ENCODE results near the gene FUOM.

Gene FUOM

GRCh38 chr10:133357285-133358161, at the start of gene FUOM:
Gene FUOM, minus strand, starts transcription at chr10:133358019. Its CDS starts 12 bp downstream, at chr10:133358007.
- DNase-seq = peak; percentile 90 to 91

- no peak for DNase-seq
These were observed 48.2 kb upstream of the FUOM start for GRCh38 chr10:133405844-133406527.

GRCh38 chr10:133405272-133405671, 47.5 kb upstream of the FUOM start:
- no peak for DNase-seq

GRCh38 chr10:133403784-133404183, 46.0 kb upstream of the FUOM start:
- DNase-seq = no peak

GRCh38 chr10:133403359-133403758, 45.5 kb upstream of the FUOM start:
- DNase-seq = no peak

GRCh38 chr10:133401981-133402725, 44.3 kb upstream of the FUOM start:
- DNase-seq = no peak

- no peak for DNase-seq
These were observed 43.7 kb upstream of the FUOM start for GRCh38 chr10:133401500-133401899.

GRCh38 chr10:133400624-133401424, 43.0 kb upstream of the FUOM start:
- no peak for DNase-seq

GRCh38 chr10:133399123-133399601, 41.3 kb upstream of the FUOM start:
- DNase-seq = no peak

- DNase-seq = no peak
These were observed 40.1 kb upstream of the FUOM start for GRCh38 chr10:133397938-133398337.

- no peak for DNase-seq
These were observed 38.3 kb upstream of the FUOM start for GRCh38 chr10:133396035-133396624.

- DNase-seq = peak in 1 of 2 experiments; percentile 46
These were observed 37.0 kb upstream of the FUOM start for GRCh38 chr10:133394801-133395221.

- DNase-seq = peak; percentile 92 to 94
These were observed 36.3 kb upstream of the FUOM start, which contains the start of gene MTG1 for GRCh38 chr10:133394064-133394663. Gene MTG1, plus strand, starts transcription at chr10:133394157. Its CDS starts 64 bp downstream, at chr10:133394221.

GRCh38 chr10:133393401-133394063, 35.7 kb upstream of the FUOM start:
- no peak for DNase-seq

GRCh38 chr10:133391761-133392518, 34.1 kb upstream of the FUOM start:
- DNase-seq = no peak

GRCh38 chr10:133391249-133391635, 33.4 kb upstream of the FUOM start:
- no peak for DNase-seq

GRCh38 chr10:133390597-133391248, 32.9 kb upstream of the FUOM start:
- no peak for DNase-seq

- peak; percentile 70 to 75 for DNase-seq
These were observed 31.4 kb upstream of the FUOM start for GRCh38 chr10:133388973-133389818.

Data from Kasumi-1 (cell line).